Parathyroid adenoma (tissue), 2 donors: ENCODE data around the gene PEAK1.

Experiments
- H2AFZ ChIP-seq: fragments of 300-600 bp; sonication (generic); one replicate; pipeline ENCODE4 v1.7.0; 2017; ENCODE audit warnings: antibody characterized with exemption, mild to moderate bottlenecking
- H3K27ac ChIP-seq: fragments of 300-600 bp; sonication (generic); one replicate; pipeline ENCODE4 v1.7.0; 2017
- H3K27me3 ChIP-seq: fragments of 300-600 bp; sonication (generic); one replicate; pipeline ENCODE4 v1.7.0; 2017; ENCODE audit warnings: low read length; ENCODE audit not compliant: control insufficient read depth, insufficient read depth
- H3K36me3 ChIP-seq: fragments of 300-600 bp; sonication (generic); one replicate; pipeline ENCODE4 v1.7.0; 2017; ENCODE audit warnings: low read length; ENCODE audit not compliant: control insufficient read depth, insufficient read depth
- H3K4me1 ChIP-seq: fragments of 300-600 bp; sonication (generic); one replicate; pipeline ENCODE4 v1.7.0; 2017; ENCODE audit warnings: control low read depth
- H3K4me2 ChIP-seq: fragments of 300-600 bp; sonication (generic); one replicate; pipeline ENCODE4 v1.7.0; 2017; ENCODE audit warnings: low read length
- H3K4me3 ChIP-seq: fragments of 300-600 bp; sonication (generic); one replicate; pipeline ENCODE4 v1.7.0; 2017; ENCODE audit warnings: low read depth, low read length
- H3K79me2 ChIP-seq: fragments of 300-600 bp; sonication (generic); one replicate; pipeline ENCODE4 v1.7.0; 2017; ENCODE audit warnings: control low read depth
- H3K9ac ChIP-seq: fragments of 300-600 bp; sonication (generic); one replicate; pipeline ENCODE4 v1.7.0; 2017; ENCODE audit warnings: mild to moderate bottlenecking
- H3K9me3 ChIP-seq: fragments of 300-600 bp; sonication (generic); one replicate; pipeline ENCODE4 v1.7.0; 2017; ENCODE audit warnings: low read length; ENCODE audit not compliant: control insufficient read depth
- TF ChIP-seq, protein P1 (sequence below): fragments of 300-600 bp; sonication (generic); IDR thresholded peaks from one replicate; pipeline ENCODE4 v1.7.0; 2017; ENCODE audit warnings: antibody characterized with exemption, mild to moderate bottlenecking
- donor health status: primary hyperparathyroidism.

The PEAK1 gene

GRCh38 chr15:77140220-77140619 is 279.7 kb downstream of the PEAK1 start:
- Histone ChIP-seq H3K4me1 (no peaks in the 10 kb centered on the region), H3K79me2 (no peaks in the 10 kb centered on the region), H2AFZ (no peak overlapping the region), H3K9me3 (no peaks in the 10 kb centered on the region), H3K36me3 (no peaks in the 10 kb centered on the region), H3K4me3 (no peak overlapping the region), H3K4me2 (no peak overlapping the region), H3K9ac (no peak overlapping the region), H3K27me3 (no peaks in the 10 kb centered on the region), H3K27ac (no peak overlapping the region)
- TF ChIP-seq, protein P1, sequence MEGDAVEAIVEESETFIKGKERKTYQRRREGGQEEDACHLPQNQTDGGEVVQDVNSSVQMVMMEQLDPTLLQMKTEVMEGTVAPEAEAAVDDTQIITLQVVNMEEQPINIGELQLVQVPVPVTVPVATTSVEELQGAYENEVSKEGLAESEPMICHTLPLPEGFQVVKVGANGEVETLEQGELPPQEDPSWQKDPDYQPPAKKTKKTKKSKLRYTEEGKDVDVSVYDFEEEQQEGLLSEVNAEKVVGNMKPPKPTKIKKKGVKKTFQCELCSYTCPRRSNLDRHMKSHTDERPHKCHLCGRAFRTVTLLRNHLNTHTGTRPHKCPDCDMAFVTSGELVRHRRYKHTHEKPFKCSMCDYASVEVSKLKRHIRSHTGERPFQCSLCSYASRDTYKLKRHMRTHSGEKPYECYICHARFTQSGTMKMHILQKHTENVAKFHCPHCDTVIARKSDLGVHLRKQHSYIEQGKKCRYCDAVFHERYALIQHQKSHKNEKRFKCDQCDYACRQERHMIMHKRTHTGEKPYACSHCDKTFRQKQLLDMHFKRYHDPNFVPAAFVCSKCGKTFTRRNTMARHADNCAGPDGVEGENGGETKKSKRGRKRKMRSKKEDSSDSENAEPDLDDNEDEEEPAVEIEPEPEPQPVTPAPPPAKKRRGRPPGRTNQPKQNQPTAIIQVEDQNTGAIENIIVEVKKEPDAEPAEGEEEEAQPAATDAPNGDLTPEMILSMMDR, result no peak

DNA sequence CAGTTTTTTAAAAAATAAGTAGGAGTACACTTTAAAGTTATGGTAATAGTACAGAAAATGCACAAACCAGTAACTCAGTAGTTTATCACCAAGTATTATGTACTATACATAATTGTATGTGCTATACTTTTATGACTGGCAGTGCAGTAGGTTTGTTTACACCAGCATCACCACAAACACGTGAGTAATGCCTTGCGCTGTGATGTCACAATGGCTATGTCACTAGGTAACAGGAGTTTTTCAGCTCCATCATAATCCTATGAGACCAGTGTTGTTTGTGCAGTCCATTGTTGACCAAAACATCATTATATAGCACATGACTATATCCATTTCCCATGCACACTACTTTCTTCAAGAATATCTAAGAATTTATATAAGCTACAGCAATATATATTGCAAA is 280.6 kb downstream of the PEAK1 start:
- Histone ChIP-seq H2AFZ (no peak overlapping the region), H3K79me2 (no peaks in the 10 kb centered on the region), H3K4me1 (no peaks in the 10 kb centered on the region), H3K4me3 (no peak overlapping the region), H3K9me3 (no peaks in the 10 kb centered on the region), H3K9ac (no peak overlapping the region), H3K27ac (no peak overlapping the region), H3K36me3 (no peaks in the 10 kb centered on the region), H3K4me2 (no peak overlapping the region), H3K27me3 (no peaks in the 10 kb centered on the region)
- TF ChIP-seq, protein P1, result no peak

DNA sequence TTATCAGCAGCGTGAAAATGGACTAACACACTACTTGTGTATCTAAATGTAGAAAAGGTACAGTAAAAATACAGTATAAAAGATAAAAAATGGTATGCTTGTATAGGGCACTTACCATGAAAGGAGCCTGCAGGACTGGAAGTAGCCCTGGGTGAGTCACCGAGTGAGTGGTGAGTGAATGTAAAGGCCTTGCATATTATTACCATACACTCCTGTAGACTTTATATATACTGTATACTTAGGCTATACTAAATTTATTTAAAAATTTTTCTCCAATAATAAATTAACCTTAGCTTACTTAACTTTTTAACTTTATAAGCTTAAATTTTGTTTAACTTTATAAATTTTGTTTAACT is 281.8 kb downstream of the PEAK1 start:
- Histone ChIP-seq H3K9me3 (no peaks in the 10 kb centered on the region), H3K27ac (no peak overlapping the region), H3K4me1 (no peaks in the 10 kb centered on the region), H3K4me3 (no peak overlapping the region), H3K4me2 (no peak overlapping the region), H2AFZ (no peak overlapping the region), H3K36me3 (no peaks in the 10 kb centered on the region), H3K9ac (no peak overlapping the region), H3K27me3 (no peaks in the 10 kb centered on the region), H3K79me2 (no peaks in the 10 kb centered on the region)
- TF ChIP-seq, protein P1, result no peak

- H3K79me2 ChIP-seq, result no peaks in the 10 kb centered on the region
These were observed 284.7 kb downstream of the PEAK1 start for GRCh38 chr15:77135181-77135580.

DNA sequence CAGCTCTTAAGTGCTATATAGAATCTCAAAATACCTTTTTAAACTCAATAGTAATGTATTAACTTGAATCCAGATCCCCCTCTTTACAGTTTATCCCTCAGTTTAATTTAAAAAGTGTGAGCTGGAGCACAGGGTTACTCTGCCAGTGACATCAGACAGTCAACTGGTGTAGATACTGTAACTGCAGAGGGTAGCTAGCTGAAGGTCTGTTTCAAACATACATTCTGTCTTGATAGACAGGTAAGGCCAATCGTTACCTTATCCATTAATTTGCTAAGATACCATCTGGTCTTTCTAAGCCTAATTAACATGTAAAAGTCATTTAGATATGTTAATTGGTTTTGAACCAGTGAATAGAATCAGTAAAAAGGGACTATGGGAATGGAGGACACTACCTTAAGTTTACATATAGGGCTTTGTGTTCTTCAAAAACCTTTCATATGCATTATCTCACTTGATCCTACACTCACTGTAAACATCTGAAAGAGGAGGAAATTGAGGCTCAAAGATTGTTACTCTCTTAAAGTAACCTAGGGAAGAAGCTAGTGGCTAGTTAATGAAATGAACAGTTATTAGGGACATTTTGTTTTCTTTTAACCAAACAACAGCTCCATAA is 289.5 kb downstream of the PEAK1 start:
- no peaks in the 10 kb centered on the region for H3K4me1 ChIP-seq
- TF ChIP-seq, protein P1, result no peak
- H3K79me2 ChIP-seq, result no peaks in the 10 kb centered on the region
- no peaks in the 10 kb centered on the region for H3K36me3 ChIP-seq
- no peaks in the 10 kb centered on the region for H3K9me3 ChIP-seq
- no peak overlapping the region for H3K4me2 ChIP-seq
- H3K27ac ChIP-seq, result no peak overlapping the region
- no peak overlapping the region for H3K4me3 ChIP-seq
- no peak overlapping the region for H2AFZ ChIP-seq
- H3K9ac ChIP-seq, result no peak overlapping the region
- H3K27me3 ChIP-seq, result no peaks in the 10 kb centered on the region

More at GRCh38 chr15:77135181-77135580, 284.7 kb downstream of the PEAK1 start:
- no peak overlapping the region for H3K9ac ChIP-seq
- no peaks in the 10 kb centered on the region for H3K9me3 ChIP-seq
- H3K4me3 ChIP-seq, result no peak overlapping the region
- no peak overlapping the region for H3K27ac ChIP-seq
- no peaks in the 10 kb centered on the region for H3K4me1 ChIP-seq
- no peaks in the 10 kb centered on the region for H3K36me3 ChIP-seq
- no peaks in the 10 kb centered on the region for H3K27me3 ChIP-seq
- H2AFZ ChIP-seq, result no peak overlapping the region
- no peak overlapping the region for H3K4me2 ChIP-seq
- TF ChIP-seq, protein P1, result no peak
